GM19328 (cell line): ENCODE measurements around the gene CDH5.

Experiments used
- ATAC-seq: cut with Tn5 transposase; IDR thresholded peaks from one replicate; pipeline ENCODE4 v1.9.1; 2021; ENCODE audit warnings: mild to moderate bottlenecking, moderate library complexity; ENCODE audit not compliant: unreplicated experiment

The CDH5 gene

GRCh38 chr16:66390346-66391108 is 24.0 kb downstream of the CDH5 start:
- ATAC-seq: no peak

- no peak for ATAC-seq
Observed at GRCh38 chr16:66391726-66392670, 25.5 kb downstream of the CDH5 start.

GRCh38 chr16:66395806-66396555 is 29.5 kb downstream of the CDH5 start:
- no peak for ATAC-seq

- no peak for ATAC-seq
Observed at GRCh38 chr16:66397736-66398433, 31.4 kb downstream of the CDH5 start.

GRCh38 chr16:66399031-66399430 is 32.5 kb downstream of the CDH5 start:
- ATAC-seq: no peak

- no peak for ATAC-seq
Observed at GRCh38 chr16:66399930-66400329, 33.4 kb downstream of the CDH5 start.

- no peak for ATAC-seq
Observed at GRCh38 chr16:66400503-66401380, 34.3 kb downstream of the CDH5 start.

- ATAC-seq: no peak
Observed at GRCh38 chr16:66401610-66402009, 35.1 kb downstream of the CDH5 start.

GRCh38 chr16:66402166-66402565 is 35.7 kb downstream of the CDH5 start:
- ATAC-seq: no peak

- ATAC-seq: no peak
Observed at GRCh38 chr16:66402591-66403230, 36.2 kb downstream of the CDH5 start.

- ATAC-seq: no peak
Observed at GRCh38 chr16:66403531-66404145, 37.1 kb downstream of the CDH5 start.

GRCh38 chr16:66405057-66405783 is 38.7 kb downstream of the CDH5 start:
- ATAC-seq: no peak

- no peak for ATAC-seq
Observed at GRCh38 chr16:66406534-66407221, 40.2 kb downstream of the CDH5 start.

GRCh38 chr16:66408163-66409048 is 41.9 kb downstream of the CDH5 start:
- ATAC-seq: no peak

- no peak for ATAC-seq
Observed at GRCh38 chr16:66409156-66409555, 42.7 kb downstream of the CDH5 start.

- ATAC-seq: no peak
Observed at GRCh38 chr16:66412182-66412581, 45.7 kb downstream of the CDH5 start.
